ENCODE measurements around the gene SPACA7.
"Not testable (repeated sequence)": the region's sequence is repeated elsewhere in the genome, so short reads cannot be mapped to it uniquely, and the experiment has no call there.

SPACA7 gene

GRCh38 chr13:112431734-112432133, 55.6 kb downstream of the SPACA7 start:
- DNase-seq: no peak

GRCh38 chr13:112432734-112433133, 56.6 kb downstream of the SPACA7 start:
- DNase-seq: not testable (repeated sequence)

GRCh38 chr13:112433517-112433916, 57.4 kb downstream of the SPACA7 start:
- DNase-seq: not testable (repeated sequence)

GRCh38 chr13:112434032-112434431, 57.9 kb downstream of the SPACA7 start:
- DNase-seq: no peak

- DNase-seq: no peak
These were observed 58.9 kb downstream of the SPACA7 start for GRCh38 chr13:112434937-112435523.

GRCh38 chr13:112435973-112436372, 59.8 kb downstream of the SPACA7 start:
- no peak for DNase-seq

GRCh38 chr13:112438094-112438493, 61.9 kb downstream of the SPACA7 start:
- DNase-seq: no peak

GRCh38 chr13:112438515-112438914, 62.4 kb downstream of the SPACA7 start:
- DNase-seq: no peak

- no peak for DNase-seq
These were observed 65.1 kb downstream of the SPACA7 start for GRCh38 chr13:112441226-112441625.

GRCh38 chr13:112441779-112442310, 65.7 kb downstream of the SPACA7 start:
- DNase-seq: no peak

GRCh38 chr13:112442483-112443090, 66.4 kb downstream of the SPACA7 start:
- DNase-seq: no peak

- DNase-seq: peak; percentile 86
These were observed 67.2 kb downstream of the SPACA7 start for GRCh38 chr13:112443191-112443994.

GRCh38 chr13:112443995-112444311, 67.8 kb downstream of the SPACA7 start:
- DNase-seq: peak; percentile 90

- DNase-seq: no peak
These were observed 68.6 kb downstream of the SPACA7 start for GRCh38 chr13:112444416-112445399.

GRCh38 chr13:112445411-112446271, 69.5 kb downstream of the SPACA7 start:
- DNase-seq: no peak

- DNase-seq: no peak
These were observed 70.2 kb downstream of the SPACA7 start for GRCh38 chr13:112446347-112446861.

GRCh38 chr13:112446867-112447266, 70.7 kb downstream of the SPACA7 start:
- DNase-seq: no peak

- no peak for DNase-seq
These were observed 71.2 kb downstream of the SPACA7 start for GRCh38 chr13:112447306-112447705.

- no peak for DNase-seq
These were observed 71.8 kb downstream of the SPACA7 start for GRCh38 chr13:112447761-112448603.

All from retina (tissue), 1 donor.